Osteoblast (primary cell): Measurements from ENCODE around the gene ZNF841. TPM values are rescaled to one million over a fixed set of nuclear protein-coding genes. Genes with fewer than 3 reads are reported as not detected.

Experiments used
- DNase-seq: peaks from one replicate; pipeline ENCODE4 v3.0.0; 2011; ENCODE audit warnings: low spot score, mixed read lengths; ENCODE audit not compliant: insufficient read length; ENCODE audit errors: missing footprints
- H2AFZ ChIP-seq: 2 replicates; pipeline ENCODE4 v1.6.0; 2011; ENCODE audit warnings: mild to moderate bottlenecking, low read length
- H3K27ac ChIP-seq: 2 replicates; pipeline ENCODE4 v1.5.1; 2011; ENCODE audit warnings: mild to moderate bottlenecking, low read depth, low read length, moderate library complexity
- H3K27me3 ChIP-seq: 2 replicates; pipeline ENCODE4 v1.6.0; 2012; ENCODE audit warnings: mild to moderate bottlenecking, control low read depth, inconsistent platforms, low read length, moderate library complexity; ENCODE audit not compliant: insufficient read depth
- H3K36me3 ChIP-seq: 2 replicates; pipeline ENCODE4 v1.5.1; 2011; ENCODE audit warnings: mild to moderate bottlenecking, low read length, control low read depth, moderate library complexity; ENCODE audit not compliant: insufficient read depth
- H3K4me1 ChIP-seq: 2 replicates; pipeline ENCODE4 v1.5.1; 2011; ENCODE audit warnings: mild to moderate bottlenecking, low read length, control low read depth, moderate library complexity; ENCODE audit not compliant: insufficient read depth
- H3K4me2 ChIP-seq: 2 replicates; pipeline ENCODE4 v1.6.0; 2011; ENCODE audit warnings: mild to moderate bottlenecking, low read length; ENCODE audit not compliant: insufficient read depth
- H3K4me3 ChIP-seq: fragments of 200-600 bp; sonication (generic); 3 replicates; pipeline ENCODE4 v1.5.1; 2012; ENCODE audit warnings: mild to moderate bottlenecking, low read length, inconsistent platforms; ENCODE audit not compliant: insufficient read depth
- H3K79me2 ChIP-seq: 2 replicates; pipeline ENCODE4 v1.6.0; 2012; ENCODE audit warnings: mild to moderate bottlenecking, low read length, control low read depth, inconsistent platforms; ENCODE audit not compliant: insufficient read depth
- H3K9me3 ChIP-seq: 2 replicates; pipeline ENCODE4 v1.5.1; 2011; ENCODE audit warnings: low read depth, low read length, control low read depth
- H4K20me1 ChIP-seq: 2 replicates; pipeline ENCODE4 v1.6.0; 2012; ENCODE audit warnings: mild to moderate bottlenecking, low read length, control low read depth; ENCODE audit not compliant: insufficient read depth
- CTCF ChIP-seq: IDR thresholded peaks from 2 replicates; pipeline ENCODE4 v1.5.1; 2011; ENCODE audit warnings: mild to moderate bottlenecking, low read depth, low read length, moderate library complexity; ENCODE audit errors: extremely low read depth
- total RNA-seq: library from RNA; depleted of rRNA; stranded (reverse); fragments of >200 nt; gene quantifications from 2 replicates; pipeline ENCODE4 v1.2.3, GENCODE V29; 2012

The ZNF841 gene
- total RNA-seq, 1 donor = 27.9 TPM

GRCh38 chr19:52048555-52049501 lies 46.7 kb downstream of the ZNF841 start, which contains the start of gene ZNF432:
TSS of gene ZNF432 (minus strand) at chr19:52048838. CDS start at chr19:52046868, 1,970 bp downstream.
- peak within 1 kb of the TSS; percentile 98 for H2AFZ ChIP-seq
- H3K4me1 ChIP-seq = peaks cover 4% of the 10 kb centered on the region
- no peaks in the 10 kb centered on the region for H4K20me1 ChIP-seq
- H3K36me3 ChIP-seq = peaks cover 27% of the 10 kb centered on the region
- H3K9me3 ChIP-seq = no peaks in the 10 kb centered on the region
- H3K79me2 ChIP-seq = peaks cover 13% of the 10 kb centered on the region
- no peak for TF ChIP-seq CTCF
- peak within 1 kb of the TSS; percentile 79 for H3K4me3 ChIP-seq
- no peaks in the 10 kb centered on the region for H3K27me3 ChIP-seq
- DNase-seq = peak; percentile 89
- H3K4me2 ChIP-seq = peak within 1 kb of the TSS; percentile 95
- peak within 1 kb of the TSS; percentile 96 for H3K27ac ChIP-seq

- Histone ChIP-seq H3K36me3 (peaks cover 89% of the 10 kb centered on the region), H3K27ac (no peak overlapping the region), H3K9me3 (peaks cover 20% of the 10 kb centered on the region), H2AFZ (no peak overlapping the region), H3K4me3 (no peak overlapping the region), H3K4me1 (no peaks in the 10 kb centered on the region), H3K4me2 (no peak overlapping the region), H4K20me1 (no peaks in the 10 kb centered on the region), H3K79me2 (no peaks in the 10 kb centered on the region), H3K27me3 (no peaks in the 10 kb centered on the region)
- TF ChIP-seq CTCF = no peak
- no peak for DNase-seq
These were observed 56.4 kb downstream of the ZNF841 start for GRCh38 chr19:52039169-52039568.

- peaks cover 66% of the 10 kb centered on the region for H3K36me3 ChIP-seq
- H4K20me1 ChIP-seq = no peaks in the 10 kb centered on the region
- H3K4me1 ChIP-seq = no peaks in the 10 kb centered on the region
- DNase-seq = no peak
- no peak overlapping the region for H3K27ac ChIP-seq
- peaks cover 38% of the 10 kb centered on the region for H3K9me3 ChIP-seq
- no peaks in the 10 kb centered on the region for H3K27me3 ChIP-seq
- no peak for TF ChIP-seq CTCF
- no peak overlapping the region for H3K4me3 ChIP-seq
- H2AFZ ChIP-seq = no peak overlapping the region
- no peaks in the 10 kb centered on the region for H3K79me2 ChIP-seq
- no peak overlapping the region for H3K4me2 ChIP-seq
These were observed 61.4 kb downstream of the ZNF841 start for GRCh38 chr19:52034051-52034728.

- peak overlapping the region; percentile 97 for H3K4me2 ChIP-seq
These were observed 66.8 kb downstream of the ZNF841 start for GRCh38 chr19:52028780-52029123.

More at GRCh38 chr19:52028780-52029123, 66.8 kb downstream of the ZNF841 start:
- Histone ChIP-seq H2AFZ (peak overlapping the region; percentile 97), H3K27me3 (no peaks in the 10 kb centered on the region), H3K4me1 (peaks cover 5% of the 10 kb centered on the region), H3K9me3 (peaks cover 14% of the 10 kb centered on the region), H3K4me3 (peak overlapping the region; percentile 87), H3K27ac (peak overlapping the region; percentile 94), H3K36me3 (peaks cover 32% of the 10 kb centered on the region), H4K20me1 (no peaks in the 10 kb centered on the region), H3K79me2 (peaks cover 24% of the 10 kb centered on the region)
- TF ChIP-seq CTCF = no peak
- peak; percentile 68 for DNase-seq
